ENCODE results near the gene PCK2. TPM values are rescaled to one million over a fixed set of nuclear protein-coding genes. Genes with fewer than 3 reads are reported as not detected.

PCK2 gene
- total RNA-seq, 2 donors from 2014 or later, result 133 to 173 TPM

GRCh38 chr14:24149302-24149969 is 55.3 kb downstream of the PCK2 start:
- no peak overlapping the region for H3K27ac ChIP-seq
- intact Hi-C loops (cut with DNase I), result no loop called here
- H3K4me3 ChIP-seq, result no peak overlapping the region
- H3K36me3 ChIP-seq, result peaks cover 20% of the 10 kb centered on the region
- H3K9ac ChIP-seq (ENCODE audit: low read depth in 2 of 2, low read length in 2 of 2), result no peak overlapping the region
- peaks cover 17% of the 10 kb centered on the region for H3K4me1 ChIP-seq
- H3K9me3 ChIP-seq, result no peaks in the 10 kb centered on the region
- H3K27me3 ChIP-seq, result no peaks in the 10 kb centered on the region
- no peak for DNase-seq
- no peak for TF ChIP-seq CTCF (IDR thresholded peaks at IDR 0.05)

DNA sequence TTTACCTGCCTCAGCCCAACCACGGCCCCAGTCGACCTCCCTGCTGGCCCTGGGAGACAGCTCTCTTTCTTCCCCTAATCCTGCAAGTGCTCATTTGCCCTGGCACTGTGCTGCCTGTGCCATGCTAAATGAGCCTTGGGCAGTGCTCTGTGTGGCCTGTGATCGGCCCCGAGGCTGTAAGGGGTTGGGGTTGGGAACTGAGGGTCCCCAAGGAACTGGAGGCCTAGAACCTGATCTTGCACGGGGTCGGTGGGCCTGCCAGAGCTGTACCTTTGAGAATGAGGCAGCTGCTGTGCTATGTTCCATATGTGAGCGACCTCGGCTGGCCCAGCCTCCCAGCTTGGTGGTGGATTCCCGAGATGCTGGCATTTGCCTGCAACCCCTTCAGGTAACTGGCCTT is 56.0 kb downstream of the PCK2 start:
- intact Hi-C loops (cut with DNase I), result no loop called here

DNA sequence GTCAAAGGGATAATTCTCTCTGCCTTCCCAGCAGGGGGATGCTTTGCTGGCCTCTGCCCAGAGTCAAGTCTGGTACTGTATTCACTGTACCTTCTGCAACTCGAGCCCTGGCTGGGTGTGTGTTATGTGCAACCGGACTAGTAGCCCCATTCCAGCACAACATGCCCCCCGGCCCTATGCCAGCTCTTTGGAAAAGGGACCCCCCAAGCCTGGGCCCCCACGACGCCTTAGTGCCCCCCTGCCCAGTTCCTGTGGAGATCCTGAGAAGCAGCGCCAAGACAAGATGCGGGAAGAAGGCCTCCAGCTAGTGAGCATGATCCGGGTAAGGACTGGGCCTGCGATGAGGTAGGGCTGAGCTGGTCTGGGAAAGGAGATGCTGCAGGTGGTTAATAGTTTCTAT is 56.5 kb downstream of the PCK2 start:
- Histone ChIP-seq H3K4me1 (peaks cover 13% of the 10 kb centered on the region), H3K27me3 (no peaks in the 10 kb centered on the region), H3K4me3 (no peak overlapping the region), H3K9me3 (no peaks in the 10 kb centered on the region), H3K9ac (ENCODE audit: low read depth in 2 of 2, low read length in 2 of 2) (no peak overlapping the region), H3K36me3 (peaks cover 26% of the 10 kb centered on the region), H3K27ac (no peak overlapping the region)
- no peak for DNase-seq
- intact Hi-C loops (cut with DNase I), result no loop called here
- TF ChIP-seq CTCF (IDR thresholded peaks at IDR 0.05), result no peak

More for the DNA sequence above, 56.0 kb downstream of the PCK2 start:
- H3K27me3 ChIP-seq, result no peaks in the 10 kb centered on the region
- H3K9me3 ChIP-seq, result no peaks in the 10 kb centered on the region
- peaks cover 21% of the 10 kb centered on the region for H3K36me3 ChIP-seq
- TF ChIP-seq CTCF (IDR thresholded peaks at IDR 0.05), result no peak
- H3K9ac ChIP-seq (ENCODE audit: low read depth in 2 of 2, low read length in 2 of 2), result no peak overlapping the region
- no peak for DNase-seq
- no peak overlapping the region for H3K27ac ChIP-seq
- H3K4me1 ChIP-seq, result peaks cover 17% of the 10 kb centered on the region
- no peak overlapping the region for H3K4me3 ChIP-seq

DNA sequence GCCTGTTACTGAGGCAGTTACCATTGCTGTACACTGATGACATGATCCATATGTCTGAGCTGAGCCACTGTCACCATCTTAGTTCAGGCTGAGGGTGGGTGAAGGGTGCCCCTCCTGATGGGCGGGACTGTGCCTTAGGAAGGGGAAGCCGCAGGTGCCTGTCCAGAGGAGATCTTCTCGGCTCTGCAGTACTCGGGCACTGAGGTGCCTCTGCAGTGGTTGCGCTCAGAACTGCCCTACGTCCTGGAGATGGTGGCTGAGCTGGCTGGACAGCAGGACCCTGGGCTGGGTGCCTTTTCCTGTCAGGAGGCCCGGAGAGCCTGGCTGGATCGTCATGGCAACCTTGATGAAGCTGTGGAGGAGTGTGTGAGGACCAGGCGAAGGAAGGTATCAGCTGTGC is 56.9 kb downstream of the PCK2 start:
- intact Hi-C loops (cut with DNase I), result no loop called here

GRCh38 chr14:24151404-24152080 is 57.4 kb downstream of the PCK2 start:
- no peak overlapping the region for H3K4me3 ChIP-seq
- H3K36me3 ChIP-seq, result peaks cover 29% of the 10 kb centered on the region
- intact Hi-C loops (cut with DNase I), result no loop called here
- no peak for DNase-seq
- no peak for TF ChIP-seq CTCF (IDR thresholded peaks at IDR 0.05)
- H3K9ac ChIP-seq (ENCODE audit: low read depth in 2 of 2, low read length in 2 of 2), result no peak overlapping the region
- no peak overlapping the region for H3K27ac ChIP-seq
- no peaks in the 10 kb centered on the region for H3K9me3 ChIP-seq
- no peaks in the 10 kb centered on the region for H3K27me3 ChIP-seq
- H3K4me1 ChIP-seq, result peaks cover 12% of the 10 kb centered on the region

More for the DNA sequence above, 56.9 kb downstream of the PCK2 start:
- Histone ChIP-seq H3K9ac (ENCODE audit: low read depth in 2 of 2, low read length in 2 of 2) (no peak overlapping the region), H3K27me3 (no peaks in the 10 kb centered on the region), H3K36me3 (peaks cover 29% of the 10 kb centered on the region), H3K4me1 (peaks cover 12% of the 10 kb centered on the region), H3K27ac (no peak overlapping the region), H3K4me3 (no peak overlapping the region), H3K9me3 (no peaks in the 10 kb centered on the region)
- DNase-seq, result no peak
- no peak for TF ChIP-seq CTCF (IDR thresholded peaks at IDR 0.05)

Small RNAs within 50 kb of the gene (microRNA-seq; reads per million reads assigned to microRNA genes)
- gene MIR7703, result not detected

Other genes with a start within 250 kb of the PCK2 start
- 10 to 100 TPM; 34.0 to 74.4 TPM for gene DHRS4, start 140.5 kb upstream of the PCK2 start, total RNA-seq
- gene DHRS4L2, start 105.4 kb upstream of the PCK2 start, total RNA-seq, result 10 to 100 TPM; 32.5 to 43.8 TPM
- gene CARMIL3, start 42.3 kb upstream of the PCK2 start, total RNA-seq, result 1 to 10 TPM in 1 of 2 donors, under 1 TPM in 1; 0.29 to 2.1 TPM
- gene CPNE6, start 22.7 kb upstream of the PCK2 start, total RNA-seq, result under 1 TPM in 1 of 2 donors, not detected in 1; 0.45 TPM
- gene DCAF11, start 20.5 kb downstream of the PCK2 start, total RNA-seq, result 100 to 1,000 TPM in 1 of 2 donors, 10 to 100 TPM in 1; 89.2 to 106 TPM
- 1 to 10 TPM in 1 of 2 donors, under 1 TPM in 1; 0.88 to 2.7 TPM for gene NRL, start 20.6 kb downstream of the PCK2 start, total RNA-seq
- gene FITM1, start 36.3 kb downstream of the PCK2 start, total RNA-seq, result 1 to 10 TPM in 1 of 2 donors, under 1 TPM in 1; 0.85 to 1.5 TPM
- gene PSME1, start 41.9 kb downstream of the PCK2 start, total RNA-seq, result 100 to 1,000 TPM; 199 to 235 TPM
- gene EMC9, start 47.3 kb downstream of the PCK2 start, total RNA-seq, result 10 to 100 TPM; 21.1 to 49.6 TPM
- 100 to 1,000 TPM; 151 to 320 TPM for gene PSME2, start 52.3 kb downstream of the PCK2 start, total RNA-seq
- 10 to 100 TPM; 36.1 to 70.4 TPM for gene RNF31, start 53.2 kb downstream of the PCK2 start, total RNA-seq
- 10 to 100 TPM; 54.4 to 57.5 TPM for gene IRF9, start 67.0 kb downstream of the PCK2 start, total RNA-seq
- gene REC8, start 77.8 kb downstream of the PCK2 start, total RNA-seq, result 1 to 10 TPM; 5.1 TPM
- 10 to 100 TPM; 19.3 to 78.2 TPM for gene IPO4, start 94.5 kb downstream of the PCK2 start, total RNA-seq
- 10 to 100 TPM; 58.8 to 65.6 TPM for gene TM9SF1, start 101.1 kb downstream of the PCK2 start, total RNA-seq
- gene TSSK4, start 111.4 kb downstream of the PCK2 start, total RNA-seq, result under 1 TPM; 0.19 to 0.49 TPM
- gene CHMP4A, start 119.2 kb downstream of the PCK2 start, total RNA-seq, result 10 to 100 TPM; 47.8 to 48.0 TPM
- 10 to 100 TPM in 1 of 2 donors, 1 to 10 TPM in 1; 8.2 to 10.9 TPM for gene MDP1, start 121.8 kb downstream of the PCK2 start, total RNA-seq
- 100 to 1,000 TPM; 126 to 150 TPM for gene NEDD8, start 138.1 kb downstream of the PCK2 start, total RNA-seq
- 10 to 100 TPM; 57.9 to 68.1 TPM for gene GMPR2, start 138.6 kb downstream of the PCK2 start, total RNA-seq
- 10 to 100 TPM; 45.5 to 45.7 TPM for gene TINF2, start 148.3 kb downstream of the PCK2 start, total RNA-seq
- 1 to 10 TPM in 1 of 2 donors, under 1 TPM in 1; 0.40 to 3.9 TPM for gene TGM1, start 168.9 kb downstream of the PCK2 start, total RNA-seq
- 10 to 100 TPM; 37.3 to 38.3 TPM for gene RABGGTA, start 177.3 kb downstream of the PCK2 start, total RNA-seq
- 10 to 100 TPM; 38.0 to 42.4 TPM for gene DHRS1, start 205.5 kb downstream of the PCK2 start, total RNA-seq
- 10 to 100 TPM; 23.8 to 49.8 TPM for gene NOP9, start 205.5 kb downstream of the PCK2 start, total RNA-seq
- 10 to 100 TPM in 1 of 2 donors, 1 to 10 TPM in 1; 7.7 to 12.9 TPM for gene CIDEB, start 213.7 kb downstream of the PCK2 start, total RNA-seq
- gene LTB4R2, start 215.8 kb downstream of the PCK2 start, total RNA-seq, result 1 to 10 TPM; 2.7 to 7.8 TPM
- 1 to 10 TPM; 1.5 to 4.0 TPM for gene LTB4R, start 217.2 kb downstream of the PCK2 start, total RNA-seq
- gene ADCY4, start 240.8 kb downstream of the PCK2 start, total RNA-seq, result 10 to 100 TPM in 1 of 2 donors, 1 to 10 TPM in 1; 6.7 to 10.2 TPM
- gene RIPK3, start 245.7 kb downstream of the PCK2 start, total RNA-seq, result 10 to 100 TPM; 30.1 to 38.2 TPM